ENCODE measurements around the gene MAGI2.

- TF ChIP-seq POLR2A (IDR thresholded peaks at IDR 0.05) (no peak), EP300 (IDR thresholded peaks at IDR 0.05) (no peak), CTCF (IDR thresholded peaks at IDR 0.05) (no peak)
These were observed 688.9 kb downstream of the MAGI2 start for GRCh38 chr7:78764571-78764970.

All from ovary (tissue), 3 donors.